SK-N-SH (cell line): ENCODE data around the gene FOXA3. TPM values are rescaled to one million over a fixed set of nuclear protein-coding genes. Genes with fewer than 3 reads are reported as not detected.

Source experiments
- CTCF ChIA-PET: fragments of 300-600, 350-600 bp; formaldehyde crosslinking; extraction: SDS; loops from one replicate; lab custom pipeline; 2021; lab: Yijun Ruan, JAX
- POLR2A ChIA-PET: fragments of 350-600 bp; sonication (Branson Sonifier 250); formaldehyde crosslinking; extraction: SDS; loops from one replicate; lab custom pipeline; 2020; ENCODE audit warnings: antibody characterized with exemption, inconsistent platforms; lab: Yijun Ruan, JAX
- DNase-seq: peaks from one replicate; pipeline ENCODE4 v3.0.0; 2012
- H2AFZ ChIP-seq: fragments of 200-600 bp; sonication (generic); 2 replicates; pipeline ENCODE4 v1.8.1; 2016; ENCODE audit warnings: antibody characterized with exemption, mild to moderate bottlenecking, low read depth
- H3F3A ChIP-seq: fragments of 200-600 bp; sonication (generic); replicated peaks from 2 replicates; pipeline ENCODE3; 2016; ENCODE audit warnings: antibody characterized with exemption, mild to moderate bottlenecking; ENCODE audit not compliant: insufficient read depth
- H3K27ac ChIP-seq, 2 experiments: fragments of 200-500 bp in 1 of 2; fragments of 200-600 bp in 1 of 2; sonication (Bioruptor generic) in 1 of 2; sonication (generic), shearing (Covaris generic) in 1 of 2; 2 replicates each; pipeline versions ENCODE4 v1.5.1 to v1.6.1; 2014 to 2016; ENCODE audit warnings: low read depth in 2 of 2, inconsistent platforms in 1 of 2, low read length in 1 of 2, mild to moderate bottlenecking in 1 of 2, mixed read lengths in 1 of 2
- H3K27me3 ChIP-seq: fragments of 200-600 bp; sonication (generic), shearing (Covaris generic); 2 replicates; pipeline ENCODE4 v1.6.1; 2016; ENCODE audit warnings: mixed run types; ENCODE audit not compliant: insufficient read depth
- H3K36me3 ChIP-seq, 2 experiments: fragments of 200-500 bp in 1 of 2; fragments of 200-600 bp in 1 of 2; sonication (Bioruptor generic) in 1 of 2; sonication (generic) in 1 of 2; replicated peaks in 1 of 2; 2 replicates each; pipeline versions ENCODE3 to v1.5.1; 2014 to 2016; ENCODE audit warnings: low read length in 1 of 2, mild to moderate bottlenecking in 1 of 2; ENCODE audit not compliant: insufficient read depth in 2 of 2, control insufficient read depth in 1 of 2
- H3K4me1 ChIP-seq, 2 experiments: fragments of 200-500 bp in 1 of 2; fragments of 200-600 bp in 1 of 2; sonication (Bioruptor generic) in 1 of 2; sonication (generic), shearing (Covaris generic) in 1 of 2; 2 replicates each; pipeline versions ENCODE4 v1.5.1 to v1.6.1; 2014 to 2016; ENCODE audit warnings: low read depth in 1 of 2, low read length in 1 of 2, mixed run types in 1 of 2; ENCODE audit not compliant: insufficient read depth in 2 of 2, control insufficient read depth in 1 of 2
- H3K4me2 ChIP-seq: fragments of 200-600 bp; sonication (generic), shearing (Covaris generic); 2 replicates; pipeline ENCODE4 v1.6.1; 2017; ENCODE audit warnings: mixed run types
- H3K4me3 ChIP-seq, 2 experiments: fragments of 200-500 bp in 1 of 2; fragments of 200-600 bp in 1 of 2; sonication (Bioruptor generic) in 1 of 2; sonication (generic), shearing (Covaris generic) in 1 of 2; 2 replicates each; pipeline versions ENCODE4 v1.5.1 to v1.8.1; 2014 to 2016; ENCODE audit warnings: low read depth in 2 of 2, inconsistent platforms in 1 of 2, low read length in 1 of 2, mild to moderate bottlenecking in 1 of 2, mixed read lengths in 1 of 2, moderate library complexity in 1 of 2
- H3K79me2 ChIP-seq: fragments of 200-600 bp; sonication (generic); 2 replicates; pipeline ENCODE4 v1.8.1; 2017; ENCODE audit warnings: mild to moderate bottlenecking; ENCODE audit not compliant: insufficient read depth
- H3K9ac ChIP-seq: fragments of 200-600 bp; sonication (generic); 2 replicates; pipeline ENCODE4 v1.6.1; 2017; ENCODE audit warnings: mixed run types
- H3K9me2 ChIP-seq: fragments of 200-600 bp; sonication (generic); 2 replicates; pipeline ENCODE4 v1.6.1; 2017; ENCODE audit warnings: mixed run types
- H3K9me3 ChIP-seq: fragments of 200-600 bp; sonication (generic); 2 replicates; pipeline ENCODE4 v1.6.1; 2017; ENCODE audit warnings: mixed run types, mild to moderate bottlenecking, moderate library complexity
- H4K20me1 ChIP-seq: fragments of 200-600 bp; sonication (generic); 2 replicates; pipeline ENCODE4 v1.6.1; 2017; ENCODE audit warnings: mild to moderate bottlenecking, mixed run types; ENCODE audit not compliant: insufficient read depth
- CTCF ChIP-seq: fragments of 200-600 bp; sonication (generic); IDR thresholded peaks from 2 replicates; pipeline ENCODE4 v1.6.1; 2017; ENCODE audit warnings: antibody characterized with exemption, mild to moderate bottlenecking, moderate library complexity
- WGBS: methylation state at CpG from one replicate; pipeline ENCODE4 v1.1.6; 2017; ENCODE audit warnings: low lambda C conversion rate; 5-methylcytosine and 5-hydroxymethylcytosine counted together
- polyA plus RNA-seq, 3 experiments: library from polyadenylated mRNA; depleted of rRNA; stranded (reverse); fragments of >200 nt; gene quantifications; 2 replicates each; pipeline ENCODE4 v1.2.3, GENCODE V29; 2012
- TF ChIP-seq, protein P1 (sequence below): fragments of 150-350 bp; IDR thresholded peaks from 2 replicates; pipeline ENCODE4 v1.6.1; 2017; ENCODE audit warnings: antibody characterized with exemption, low read length, low read depth, borderline replicate concordance

FOXA3 gene
- polyA plus RNA-seq, 1 of the 3 experiments (the other 2 are of a cell fraction): 1.5 TPM

GRCh38 chr19:45922281-45922680, 58.2 kb downstream of the FOXA3 start:
- CTCF ChIA-PET: interaction anchor here (0.6 kb wide), 1 partner anchor 9 kb away, joined by 4 read pairs; no protein-coding TSS in a partner anchor

More at GRCh38 chr19:45922281-45922680, 58.2 kb downstream of the FOXA3 start:
- no peak overlapping the region for H3K9ac ChIP-seq
- no peaks in the 10 kb centered on the region for H3K9me2 ChIP-seq
- H3K27ac ChIP-seq: no peak overlapping the region
- H3K4me1 ChIP-seq: no peaks in the 10 kb centered on the region
- H3K27me3 ChIP-seq: peaks cover 5% of the 10 kb centered on the region; the same call in 1 of the 2 replicates
- no peak overlapping the region for H2AFZ ChIP-seq
- POLR2A ChIA-PET: no interaction called here
- H3F3A ChIP-seq: peaks cover 4% of the 10 kb centered on the region
- TF ChIP-seq, protein P1, sequence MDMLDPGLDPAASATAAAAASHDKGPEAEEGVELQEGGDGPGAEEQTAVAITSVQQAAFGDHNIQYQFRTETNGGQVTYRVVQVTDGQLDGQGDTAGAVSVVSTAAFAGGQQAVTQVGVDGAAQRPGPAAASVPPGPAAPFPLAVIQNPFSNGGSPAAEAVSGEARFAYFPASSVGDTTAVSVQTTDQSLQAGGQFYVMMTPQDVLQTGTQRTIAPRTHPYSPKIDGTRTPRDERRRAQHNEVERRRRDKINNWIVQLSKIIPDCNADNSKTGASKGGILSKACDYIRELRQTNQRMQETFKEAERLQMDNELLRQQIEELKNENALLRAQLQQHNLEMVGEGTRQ: no peak
- TF ChIP-seq CTCF: peak; percentile 14; the same call in 1 of the 2 replicates
- TF ChIP-seq, all 33 proteins: peak for 1
- WGBS: 79% methylated on average over 9 of the region's 9 CpGs
- no peaks in the 10 kb centered on the region for H3K79me2 ChIP-seq
- H3K9me3 ChIP-seq: no peaks in the 10 kb centered on the region
- no peak for DNase-seq
- no peak overlapping the region for H3K4me2 ChIP-seq
- no peaks in the 10 kb centered on the region for H3K36me3 ChIP-seq
- H3K4me3 ChIP-seq: no peak overlapping the region
- no peaks in the 10 kb centered on the region for H4K20me1 ChIP-seq

Other genes starting within 250 kb of the FOXA3 start
- gene EML2, start 224.9 kb upstream of the FOXA3 start, polyA plus RNA-seq (2012; rRNA removed): 10.3 and 12.4 TPM in 2 replicates
- gene GIPR, start 196.1 kb upstream of the FOXA3 start, polyA plus RNA-seq (2012; rRNA removed): 1.3 and 1.4 TPM in 2 replicates
- gene SNRPD2, start 172.4 kb upstream of the FOXA3 start, polyA plus RNA-seq (2012; rRNA removed): 1,248 and 1,471 TPM in 2 replicates
- 17.6 and 19.1 TPM in 2 replicates for gene QPCTL, start 171.7 kb upstream of the FOXA3 start, polyA plus RNA-seq (2012; rRNA removed)
- 2.8 and 5.6 TPM in 2 replicates for gene FBXO46, start 133.4 kb upstream of the FOXA3 start, polyA plus RNA-seq (2012; rRNA removed)
- gene MEIOSIN, start 130.9 kb upstream of the FOXA3 start, polyA plus RNA-seq (2012; rRNA removed): 0.03 and 0.06 TPM in 2 replicates
- gene SIX5, start 95.1 kb upstream of the FOXA3 start, polyA plus RNA-seq (2012; rRNA removed): 6.4 and 8.4 TPM in 2 replicates
- 86.4 and 92.2 TPM in 2 replicates for gene DMPK, start 81.8 kb upstream of the FOXA3 start, polyA plus RNA-seq (2012; rRNA removed)
- gene DMWD, start 71.5 kb upstream of the FOXA3 start, polyA plus RNA-seq (2012; rRNA removed): 39.3 and 40.6 TPM in 2 replicates
- 0.02 TPM in 1 of 2 replicates, not detected in the other for gene RSPH6A, start 49.0 kb upstream of the FOXA3 start, polyA plus RNA-seq (2012; rRNA removed)
- 76.3 and 92.7 TPM in 2 replicates for gene SYMPK, start 1.2 kb upstream of the FOXA3 start, polyA plus RNA-seq (2012; rRNA removed)
- gene IRF2BP1, start 21.8 kb downstream of the FOXA3 start, polyA plus RNA-seq (2012; rRNA removed): 11.8 and 16.8 TPM in 2 replicates
- 2.8 and 5.1 TPM in 2 replicates for gene MYPOP, start 38.3 kb downstream of the FOXA3 start, polyA plus RNA-seq (2012; rRNA removed)
- not detected in 2 replicates for gene NANOS2, start 50.5 kb downstream of the FOXA3 start, polyA plus RNA-seq (2012; rRNA removed)
- gene NOVA2, start 109.5 kb downstream of the FOXA3 start, polyA plus RNA-seq (2012; rRNA removed): 1.3 and 1.9 TPM in 2 replicates
- gene CCDC61, start 131.1 kb downstream of the FOXA3 start, polyA plus RNA-seq (2012; rRNA removed): 6.8 and 7.6 TPM in 2 replicates
- gene PGLYRP1, start 158.7 kb downstream of the FOXA3 start, polyA plus RNA-seq (2012; rRNA removed): not detected in 2 replicates
- not detected in 2 replicates for gene IGFL4, start 176.7 kb downstream of the FOXA3 start, polyA plus RNA-seq (2012; rRNA removed)